SK-N-MC (cell line): ENCODE measurements around the gene KRTAP26-1.

Experiments
- EZH2 ChIP-seq: fragments of 200-600 bp; sonication (generic); IDR thresholded peaks from one replicate; pipeline ENCODE4 v1.6.1; 2017; ENCODE audit warnings: antibody characterized with exemption
- FOXP2 ChIP-seq: optimal IDR thresholded peaks from 2 replicates; pipeline ENCODE3; 2011; ENCODE audit warnings: mild to moderate bottlenecking, moderate library complexity; ENCODE audit not compliant: insufficient read depth; ENCODE audit errors: extremely low read length, control extremely low read depth
- POLR2AphosphoS5 ChIP-seq: IDR thresholded peaks from 2 replicates; pipeline ENCODE4 v1.6.1; 2012; ENCODE audit warnings: mild to moderate bottlenecking, low read depth, low read length, borderline replicate concordance

- TF ChIP-seq POLR2AphosphoS5 (no peak), EZH2 (no peak), FOXP2 (no peak)
Observed at GRCh38 chr21:30354308-30355005, 34.3 kb upstream of the KRTAP26-1 start.
